22Rv1 (cell line): ENCODE measurements around the gene ADH4.

Experiments used
- ZFX ChIP-seq: fragments of 450-650 bp; IDR thresholded peaks from 2 replicates; pipeline ENCODE4 v1.6.1; 2017; ENCODE audit warnings: antibody characterized with exemption, borderline replicate concordance
- TF ChIP-seq, protein P1 (sequence below): fragments of 450-650 bp; IDR thresholded peaks from 2 replicates; pipeline ENCODE4 v1.5.1; 2017; ENCODE audit warnings: mild to moderate bottlenecking

DNA sequence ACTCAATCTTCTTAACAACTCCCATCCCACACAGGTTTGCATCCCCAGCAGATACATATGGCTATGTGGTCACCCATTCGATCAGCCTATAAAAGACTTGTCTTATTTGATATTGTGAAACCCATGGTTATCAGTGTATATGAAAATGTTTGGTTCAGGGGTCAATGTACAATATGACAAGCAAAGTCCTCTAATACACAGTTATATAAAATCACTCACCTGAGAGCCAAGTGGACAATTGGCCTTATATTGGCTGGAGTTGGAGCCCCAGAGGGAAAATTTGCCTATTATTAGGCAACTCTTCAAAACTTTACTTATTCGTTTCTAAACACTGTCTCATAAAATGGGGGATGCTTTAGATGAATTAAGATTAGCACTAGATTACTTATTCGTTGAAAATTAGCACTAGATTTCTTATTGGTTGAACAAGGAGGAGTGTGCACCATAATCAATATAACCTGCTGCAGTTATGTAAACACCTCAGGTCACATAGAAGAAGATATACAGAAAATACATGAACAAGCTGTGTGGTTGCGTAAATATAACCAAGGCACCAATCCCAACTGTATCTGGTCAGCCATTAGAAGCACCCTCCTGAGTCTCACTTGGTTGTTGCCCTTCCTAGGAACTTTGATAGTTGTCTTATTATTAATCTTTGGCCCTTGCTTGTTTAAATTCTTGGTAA is 10.7 kb upstream of the ADH4 start:
- TF ChIP-seq, protein P1, sequence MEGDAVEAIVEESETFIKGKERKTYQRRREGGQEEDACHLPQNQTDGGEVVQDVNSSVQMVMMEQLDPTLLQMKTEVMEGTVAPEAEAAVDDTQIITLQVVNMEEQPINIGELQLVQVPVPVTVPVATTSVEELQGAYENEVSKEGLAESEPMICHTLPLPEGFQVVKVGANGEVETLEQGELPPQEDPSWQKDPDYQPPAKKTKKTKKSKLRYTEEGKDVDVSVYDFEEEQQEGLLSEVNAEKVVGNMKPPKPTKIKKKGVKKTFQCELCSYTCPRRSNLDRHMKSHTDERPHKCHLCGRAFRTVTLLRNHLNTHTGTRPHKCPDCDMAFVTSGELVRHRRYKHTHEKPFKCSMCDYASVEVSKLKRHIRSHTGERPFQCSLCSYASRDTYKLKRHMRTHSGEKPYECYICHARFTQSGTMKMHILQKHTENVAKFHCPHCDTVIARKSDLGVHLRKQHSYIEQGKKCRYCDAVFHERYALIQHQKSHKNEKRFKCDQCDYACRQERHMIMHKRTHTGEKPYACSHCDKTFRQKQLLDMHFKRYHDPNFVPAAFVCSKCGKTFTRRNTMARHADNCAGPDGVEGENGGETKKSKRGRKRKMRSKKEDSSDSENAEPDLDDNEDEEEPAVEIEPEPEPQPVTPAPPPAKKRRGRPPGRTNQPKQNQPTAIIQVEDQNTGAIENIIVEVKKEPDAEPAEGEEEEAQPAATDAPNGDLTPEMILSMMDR = no peak
- TF ChIP-seq ZFX = no peak
